HG02840 (cell line): ENCODE data around the gene PLD2.

Experiments
- ATAC-seq: cut with Tn5 transposase; IDR thresholded peaks from one replicate; pipeline ENCODE4 v1.9.1; 2021; ENCODE audit warnings: mild to moderate bottlenecking, moderate library complexity, moderate number of reproducible peaks; ENCODE audit not compliant: unreplicated experiment, low FRiP score

The PLD2 gene

DNA sequence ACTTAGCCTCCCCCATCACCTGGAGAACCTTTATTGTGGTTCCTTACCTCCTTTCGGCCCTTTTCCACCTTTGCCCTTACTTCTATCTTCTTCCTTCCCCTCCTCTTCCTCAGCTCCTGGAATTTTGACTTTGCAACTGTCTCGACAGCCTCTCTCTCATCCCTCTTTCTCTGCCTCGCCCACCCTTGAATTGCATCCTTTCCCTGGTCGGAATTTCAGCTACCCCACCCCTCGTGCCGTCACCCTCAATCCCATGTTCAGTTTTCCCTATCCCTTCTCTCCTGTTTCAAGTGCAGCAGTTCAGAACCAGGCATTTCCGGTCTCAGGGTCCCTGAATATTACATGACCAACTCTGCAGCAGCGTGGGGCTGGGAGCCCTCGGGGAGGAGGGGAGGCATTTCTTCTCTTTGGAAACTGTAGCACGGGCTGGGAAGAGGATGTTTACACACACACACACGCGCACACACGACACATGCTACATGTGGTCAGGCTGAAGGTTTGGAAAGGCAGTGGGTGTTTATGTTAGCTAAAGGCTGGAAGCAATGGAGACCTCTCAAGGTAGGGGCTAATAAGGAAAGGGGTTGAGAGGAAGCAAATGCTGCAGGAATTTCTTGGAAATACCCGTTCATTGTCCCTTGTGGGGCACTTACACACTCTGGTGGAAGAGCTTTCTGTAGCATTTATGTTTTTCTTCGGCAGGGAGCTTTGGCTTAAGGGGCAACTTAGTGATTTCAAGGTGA lies 27.2 kb downstream of the PLD2 start:
- no peak for ATAC-seq

DNA sequence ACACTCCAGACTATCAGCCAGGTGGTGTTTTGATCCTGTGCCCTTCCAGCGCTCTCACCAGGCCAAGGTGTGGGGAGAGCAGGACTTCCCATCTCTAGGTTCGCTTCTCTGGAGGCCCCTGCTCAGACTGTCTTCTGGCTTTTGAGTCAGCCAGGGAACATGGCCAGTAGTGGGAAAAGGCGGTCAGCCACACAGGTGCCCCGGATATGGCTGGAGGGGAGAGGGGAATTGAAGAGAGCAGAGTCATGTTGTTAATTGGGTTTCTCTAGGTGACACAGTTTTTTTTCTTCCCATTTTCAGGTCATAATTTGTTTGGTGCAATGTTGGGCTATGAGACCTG lies 27.7 kb downstream of the PLD2 start:
- no peak for ATAC-seq

- no peak for ATAC-seq
These were observed 29.3 kb downstream of the PLD2 start for GRCh38 chr17:4836221-4836620.

DNA sequence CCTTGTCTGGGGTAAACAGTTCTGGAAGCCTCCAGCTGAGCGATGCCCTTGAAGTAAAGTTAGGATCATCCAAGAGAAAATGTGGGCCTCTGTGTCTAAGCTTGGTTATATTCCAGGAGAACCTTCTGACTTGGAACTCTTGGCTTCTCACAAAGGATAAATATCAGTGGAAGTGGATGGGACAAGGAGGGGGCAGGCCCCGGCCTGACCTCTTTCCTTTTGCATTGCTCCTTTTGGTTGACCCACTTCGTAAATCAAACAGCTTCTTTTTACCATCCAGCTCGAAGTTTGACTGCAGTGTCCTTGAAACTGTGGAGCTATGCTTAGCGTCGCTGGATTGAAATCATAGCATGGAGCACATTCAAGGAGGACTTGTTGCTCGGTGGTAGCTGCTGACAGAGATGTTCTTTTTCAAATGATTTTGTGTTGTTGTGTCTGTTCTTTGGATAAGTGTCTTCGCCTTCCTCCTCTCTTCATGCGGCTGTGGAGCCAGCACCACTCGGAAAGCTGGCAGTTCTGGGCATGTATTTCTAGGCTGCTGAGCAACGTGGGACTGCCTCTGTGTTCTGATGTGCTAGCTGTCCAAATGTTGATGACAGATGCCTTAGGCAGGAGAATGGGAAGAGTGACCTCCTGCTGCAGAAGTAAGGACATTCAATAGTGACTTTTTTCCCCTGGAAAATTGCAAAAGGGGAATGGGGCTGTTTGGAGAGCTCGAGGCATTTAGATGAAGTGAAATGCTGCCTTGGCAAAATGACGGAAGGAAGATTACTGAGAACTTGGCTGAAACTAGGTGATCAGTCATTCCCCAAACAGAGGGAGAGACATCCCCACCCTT lies 30.7 kb downstream of the PLD2 start:
- no peak for ATAC-seq

DNA sequence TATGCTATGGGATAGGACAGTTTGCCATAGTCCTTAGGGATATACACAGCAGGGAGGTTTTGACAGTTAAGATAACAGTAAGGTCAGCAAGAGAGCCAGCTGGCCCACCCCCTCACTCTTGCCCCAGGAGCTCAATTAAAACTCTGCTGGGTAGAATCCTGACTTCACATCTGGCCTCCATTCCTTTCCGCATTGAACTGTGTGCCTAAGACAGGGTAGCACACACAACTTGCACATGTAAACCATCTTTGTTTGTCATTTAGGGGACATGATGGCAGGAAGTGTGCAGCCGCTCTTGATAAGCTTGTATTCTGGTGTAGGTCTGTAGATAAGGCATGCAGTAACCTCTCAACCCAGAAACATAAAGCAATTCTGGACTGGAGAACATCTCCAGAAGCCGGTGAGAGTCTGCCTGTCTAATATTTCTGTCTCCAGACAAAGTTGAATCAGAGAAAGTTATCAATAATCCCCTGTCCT lies 31.4 kb downstream of the PLD2 start:
- ATAC-seq = no peak

- no peak for ATAC-seq
These were observed 32.3 kb downstream of the PLD2 start for GRCh38 chr17:4839221-4839620.

DNA sequence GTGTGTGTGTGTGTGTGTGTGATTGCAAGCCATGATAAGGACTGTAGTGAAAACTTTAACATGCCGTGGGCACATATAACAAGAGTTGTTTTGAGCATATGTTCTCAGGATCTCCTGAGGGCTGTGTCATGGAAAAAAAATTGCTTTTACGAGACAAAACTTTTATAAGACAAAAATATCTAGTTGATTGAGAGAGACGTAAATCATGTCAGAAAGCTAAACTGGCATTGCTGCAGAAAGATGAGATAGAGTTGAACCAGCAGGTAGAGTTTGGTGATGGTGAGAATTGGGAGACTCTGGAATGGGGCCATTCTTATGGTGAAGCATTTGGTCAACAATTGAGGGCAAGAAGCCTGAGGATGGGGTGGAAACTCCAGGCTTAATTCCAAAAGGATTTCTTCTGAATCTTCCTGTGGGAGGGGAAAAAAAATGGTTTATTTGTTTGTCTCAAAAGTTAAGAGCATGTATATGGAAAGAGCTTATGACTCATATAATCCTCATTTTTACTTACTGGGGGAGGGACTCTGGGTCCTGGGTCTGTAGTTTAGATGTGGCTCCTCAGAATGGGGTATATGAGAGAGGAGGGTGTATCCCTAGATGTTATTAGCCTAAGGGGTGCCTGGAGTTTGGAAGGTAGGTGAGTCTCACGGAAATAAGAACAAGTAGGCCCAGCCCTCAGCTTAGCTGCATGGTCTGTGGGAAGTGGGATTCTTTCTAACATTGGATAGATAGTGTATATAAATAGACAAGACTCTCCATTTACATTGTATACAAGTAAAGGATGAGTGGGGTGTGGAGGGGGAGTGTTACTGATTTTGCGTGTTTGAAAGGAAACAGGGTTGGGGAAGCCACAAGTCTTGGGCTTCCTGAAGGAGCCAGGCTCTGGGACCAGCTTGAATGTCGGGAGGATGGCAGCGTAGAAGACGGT lies 33.3 kb downstream of the PLD2 start:
- ATAC-seq = no peak

- ATAC-seq = no peak
These were observed 33.9 kb downstream of the PLD2 start for GRCh38 chr17:4840893-4841242.

- ATAC-seq = no peak
These were observed 35.4 kb downstream of the PLD2 start for GRCh38 chr17:4842376-4842775.

DNA sequence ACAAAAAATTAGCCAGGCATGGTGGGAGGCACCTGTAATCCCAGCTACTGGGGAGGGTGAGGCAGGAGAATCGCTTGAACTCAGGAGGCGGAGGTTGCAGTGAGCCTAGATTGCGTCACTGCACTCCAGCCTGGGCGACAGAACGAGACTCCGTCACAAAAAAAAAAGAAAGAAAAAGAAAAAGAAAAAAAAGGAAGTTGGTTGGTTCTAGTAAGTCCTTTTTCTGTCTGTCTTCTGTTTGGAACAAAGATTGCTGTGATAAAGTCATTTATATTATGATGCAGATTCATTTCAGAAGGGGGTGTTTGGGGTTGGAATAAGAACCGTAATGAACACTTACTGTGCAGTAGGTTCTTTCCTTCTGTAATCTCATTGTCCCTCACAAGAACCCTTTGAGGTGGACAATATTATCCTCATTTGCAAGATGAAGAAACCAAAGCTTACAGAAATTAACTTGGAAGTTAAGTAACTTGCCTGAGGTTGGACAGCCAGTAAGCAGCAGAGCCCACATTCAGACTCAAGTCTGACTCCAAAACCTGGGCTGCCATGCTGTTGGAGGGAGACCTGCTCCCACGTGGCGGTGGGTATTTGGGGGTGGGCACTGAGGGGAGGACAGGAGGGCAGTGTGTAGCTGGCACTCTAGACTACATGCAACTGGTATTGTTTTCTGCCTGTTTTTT lies 36.5 kb downstream of the PLD2 start:
- ATAC-seq = no peak

DNA sequence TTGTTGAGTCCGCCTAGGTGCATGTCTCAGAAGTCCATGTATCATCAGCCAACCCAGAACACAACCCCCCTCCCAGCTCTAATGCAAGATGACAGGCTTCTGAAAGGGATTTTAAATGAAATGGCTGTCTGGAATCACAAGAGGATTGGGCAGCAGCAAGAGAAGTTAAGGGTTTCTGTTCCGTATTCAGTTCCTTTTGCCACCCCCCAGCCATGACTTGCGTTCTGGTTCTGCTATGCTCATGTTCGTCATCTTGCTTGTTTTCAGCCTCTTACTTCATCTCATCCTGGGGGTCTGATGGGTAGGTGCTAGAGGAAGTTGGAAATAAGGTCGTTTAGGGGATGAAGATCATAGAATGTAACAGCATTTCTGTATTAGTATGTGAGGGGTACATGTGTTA lies 38.2 kb downstream of the PLD2 start:
- ATAC-seq = no peak

GRCh38 chr17:4846635-4847390 lies 39.9 kb downstream of the PLD2 start:
- ATAC-seq = no peak

DNA sequence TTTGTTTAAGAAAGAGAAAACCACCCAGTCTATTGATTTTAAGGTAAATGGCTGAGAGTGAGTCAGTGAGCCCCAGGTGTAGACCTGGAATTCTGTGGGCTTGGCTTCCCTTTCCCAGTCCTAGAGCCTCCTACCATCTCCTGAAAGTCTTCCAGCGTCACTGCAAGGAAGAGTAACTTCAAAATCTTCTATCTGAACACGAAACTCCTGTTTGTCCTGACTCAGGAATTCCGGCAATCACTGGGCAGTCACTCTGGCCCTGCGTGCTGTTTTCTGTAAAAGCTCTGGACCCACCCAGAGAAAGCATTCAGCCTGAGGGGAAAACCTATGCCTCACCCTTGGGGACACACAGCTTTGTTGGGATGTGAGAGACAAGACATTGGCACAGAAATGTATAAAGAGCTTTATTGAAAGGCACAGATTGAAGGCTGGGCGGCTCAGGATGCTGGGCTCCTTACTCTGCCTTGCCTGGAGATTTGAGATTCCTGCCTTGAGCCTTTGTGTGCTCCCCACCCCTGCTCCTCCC lies 42.1 kb downstream of the PLD2 start:
- no peak for ATAC-seq

GRCh38 chr17:4850246-4850645 lies 43.3 kb downstream of the PLD2 start:
- no peak for ATAC-seq

GRCh38 chr17:4851084-4851483 lies 44.1 kb downstream of the PLD2 start:
- no peak for ATAC-seq

GRCh38 chr17:4852567-4853207 lies 45.7 kb downstream of the PLD2 start:
- ATAC-seq = no peak

GRCh38 chr17:4853208-4853671 lies 46.3 kb downstream of the PLD2 start:
- ATAC-seq = no peak

GRCh38 chr17:4854111-4854681 lies 47.2 kb downstream of the PLD2 start:
- no peak for ATAC-seq
